ENCODE results near the gene LGI2. TPM values are rescaled to one million over a fixed set of nuclear protein-coding genes. Genes with fewer than 3 reads are reported as not detected.
A peak's percentile ranks its signal among the peaks of the same experiment; 100 is the strongest.

The LGI2 gene
- total RNA-seq, 1 experiment from 2014 or later, result 12.2 TPM

DNA sequence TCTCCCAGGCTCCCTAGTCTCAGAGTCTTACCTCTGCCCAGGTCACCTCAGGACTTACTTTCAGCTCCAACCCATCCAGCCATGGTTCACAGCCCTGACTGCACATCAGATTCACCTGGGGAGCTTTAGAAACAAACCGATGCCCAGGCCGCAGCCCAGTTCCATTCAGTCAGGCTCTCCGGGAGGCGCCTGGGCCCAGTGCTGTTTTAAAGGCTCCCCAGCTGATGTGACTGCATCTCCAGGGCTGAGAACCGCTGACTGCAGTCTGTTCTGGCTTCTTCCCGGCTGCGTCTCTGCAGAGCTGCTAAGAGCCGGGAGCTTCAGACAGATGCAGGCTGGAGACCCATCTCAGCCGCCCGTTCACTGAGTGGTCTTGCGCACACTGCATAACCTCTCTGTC, 44.4 kb upstream of the LGI2 start:
- peaks cover 31% of the 10 kb centered on the region for H3K9me3 Mint-ChIP-seq
- DNase-seq (ENCODE audit: low spot score), result no peak
- H3K4me1 Mint-ChIP-seq, result peaks cover 16% of the 10 kb centered on the region
- peaks cover 3% of the 10 kb centered on the region; the same call in 1 of the 2 replicates for H3K27me3 Mint-ChIP-seq (ENCODE audit: low read depth)
- H3K36me3 Mint-ChIP-seq, result peaks cover 10% of the 10 kb centered on the region
- POLR2A ChIA-PET, result no interaction called here
- H3K4me3 Mint-ChIP-seq, result no peak overlapping the region
- H3K27ac Mint-ChIP-seq, result no peak overlapping the region
- no peak for TF ChIP-seq EMX1 (CRISPR knock-in tag; IDR thresholded peaks at IDR 0.05)
- TF ChIP-seq GTF2I (CRISPR knock-in tag; conservative IDR thresholded peaks at IDR 0.05), result no peak
- no peak for TF ChIP-seq RORB (CRISPR knock-in tag; IDR thresholded peaks at IDR 0.05)
- no peak for TF ChIP-seq ZNF423 (CRISPR knock-in tag; IDR thresholded peaks at IDR 0.05)
- no peak for TF ChIP-seq SMAD3 (CRISPR knock-in tag; IDR thresholded peaks at IDR 0.05; ENCODE audit: borderline replicate concordance)
- TF ChIP-seq, protein P1, sequence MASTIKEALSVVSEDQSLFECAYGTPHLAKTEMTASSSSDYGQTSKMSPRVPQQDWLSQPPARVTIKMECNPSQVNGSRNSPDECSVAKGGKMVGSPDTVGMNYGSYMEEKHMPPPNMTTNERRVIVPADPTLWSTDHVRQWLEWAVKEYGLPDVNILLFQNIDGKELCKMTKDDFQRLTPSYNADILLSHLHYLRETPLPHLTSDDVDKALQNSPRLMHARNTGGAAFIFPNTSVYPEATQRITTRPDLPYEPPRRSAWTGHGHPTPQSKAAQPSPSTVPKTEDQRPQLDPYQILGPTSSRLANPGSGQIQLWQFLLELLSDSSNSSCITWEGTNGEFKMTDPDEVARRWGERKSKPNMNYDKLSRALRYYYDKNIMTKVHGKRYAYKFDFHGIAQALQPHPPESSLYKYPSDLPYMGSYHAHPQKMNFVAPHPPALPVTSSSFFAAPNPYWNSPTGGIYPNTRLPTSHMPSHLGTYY (CRISPR knock-in tag; IDR thresholded peaks at IDR 0.05), result no peak
- TF ChIP-seq E2F1 (CRISPR knock-in tag; IDR thresholded peaks at IDR 0.05), result no peak
- TF ChIP-seq SOX15 (CRISPR knock-in tag; IDR thresholded peaks at IDR 0.05), result no peak
- no peak for TF ChIP-seq ZNF219 (CRISPR knock-in tag; IDR thresholded peaks at IDR 0.05; ENCODE audit: borderline replicate concordance)
- no peak for TF ChIP-seq JUN (CRISPR knock-in tag; IDR thresholded peaks at IDR 0.05)
- no peak for TF ChIP-seq E2F4 (CRISPR knock-in tag; IDR thresholded peaks at IDR 0.05; ENCODE audit: borderline replicate concordance, low read depth)
- TF ChIP-seq CBFB (CRISPR knock-in tag; IDR thresholded peaks at IDR 0.05; ENCODE audit: low read depth), result no peak
- no peak for TF ChIP-seq FOXJ3 (CRISPR knock-in tag; IDR thresholded peaks at IDR 0.05; ENCODE audit: borderline replicate concordance)
- TF ChIP-seq, protein P2, sequence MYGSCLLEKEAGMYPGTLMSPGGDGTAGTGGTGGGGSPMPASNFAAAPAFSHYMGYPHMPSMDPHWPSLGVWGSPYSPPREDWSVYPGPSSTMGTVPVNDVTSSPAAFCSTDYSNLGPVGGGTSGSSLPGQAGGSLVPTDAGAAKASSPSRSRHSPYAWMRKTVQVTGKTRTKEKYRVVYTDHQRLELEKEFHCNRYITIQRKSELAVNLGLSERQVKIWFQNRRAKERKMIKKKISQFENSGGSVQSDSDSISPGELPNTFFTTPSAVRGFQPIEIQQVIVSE (CRISPR knock-in tag; IDR thresholded peaks at IDR 0.05; ENCODE audit: borderline replicate concordance), result no peak
- TF ChIP-seq ETV6 (CRISPR knock-in tag; IDR thresholded peaks at IDR 0.05), result no peak
- CTCF ChIA-PET, result no interaction called here
- peak; percentile 78 for ATAC-seq

DNA sequence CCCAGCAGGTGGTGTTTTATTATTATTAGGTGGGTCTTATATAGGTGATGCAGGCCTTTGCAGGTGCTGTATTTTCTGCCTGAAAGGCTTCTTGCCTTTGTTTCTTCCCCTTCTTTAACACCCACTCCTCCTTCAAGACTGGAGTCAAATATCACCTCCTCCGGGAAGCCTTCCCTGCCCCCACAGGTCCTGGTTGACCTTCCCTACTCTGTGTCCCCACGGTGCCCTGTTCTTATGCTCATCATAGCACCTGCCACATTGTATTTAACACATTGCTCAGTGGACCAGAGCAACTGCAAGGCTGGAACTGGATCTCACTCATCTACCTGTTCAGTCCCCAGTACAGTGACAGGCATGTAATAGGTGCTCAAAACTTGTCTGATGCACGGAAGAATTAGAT, 39.8 kb upstream of the LGI2 start:
- ATAC-seq, result no peak; the same call in 1 of the 2 replicates
- H3K27me3 Mint-ChIP-seq (ENCODE audit: low read depth), result no peaks in the 10 kb centered on the region; the same call in 1 of the 2 replicates
- peaks cover 19% of the 10 kb centered on the region for H3K9me3 Mint-ChIP-seq
- ChIA-PET POLR2A (no interaction called here), CTCF (no interaction called here)
- H3K4me1 Mint-ChIP-seq, result peaks cover 47% of the 10 kb centered on the region
- H3K27ac Mint-ChIP-seq, result no peak overlapping the region
- H3K36me3 Mint-ChIP-seq, result peaks cover 3% of the 10 kb centered on the region
- H3K4me3 Mint-ChIP-seq, result no peak overlapping the region
- DNase-seq (ENCODE audit: low spot score), result no peak
- TF ChIP-seq EMX1 (CRISPR knock-in tag; IDR thresholded peaks at IDR 0.05), result no peak
- TF ChIP-seq JUN (CRISPR knock-in tag; IDR thresholded peaks at IDR 0.05), result no peak
- TF ChIP-seq ZMAT4 (CRISPR knock-in tag; IDR thresholded peaks at IDR 0.05), result no peak
- no peak for TF ChIP-seq NFATC4 (CRISPR knock-in tag; IDR thresholded peaks at IDR 0.05)
- TF ChIP-seq STAT6 (CRISPR knock-in tag; conservative IDR thresholded peaks at IDR 0.05; ENCODE audit: low read depth), result no peak
- TF ChIP-seq ZNF423 (CRISPR knock-in tag; IDR thresholded peaks at IDR 0.05), result no peak
- TF ChIP-seq NFYB (CRISPR knock-in tag; conservative IDR thresholded peaks at IDR 0.05; ENCODE audit: low read depth), result no peak
- no peak for TF ChIP-seq E2F1 (CRISPR knock-in tag; IDR thresholded peaks at IDR 0.05)
- TF ChIP-seq ARID4B (CRISPR knock-in tag; IDR thresholded peaks at IDR 0.05; ENCODE audit: borderline replicate concordance), result no peak
- no peak for TF ChIP-seq NR2C2 (CRISPR knock-in tag; IDR thresholded peaks at IDR 0.05)
- TF ChIP-seq ZNF138 (CRISPR knock-in tag; conservative IDR thresholded peaks at IDR 0.05), result no peak
